NK-92 (cell line): ENCODE measurements around the gene LIN54.
A peak's percentile ranks its signal among the peaks of the same experiment; 100 is the strongest.

Experiments used
- DNase-seq: peaks from one replicate; lab custom pipeline; 2025; ENCODE audit not compliant: unreplicated experiment; lab: John Stamatoyannopoulos, UW

Gene LIN54

GRCh38 chr4:82896755-82897154 is 113.9 kb downstream of the LIN54 start:
- no peak for DNase-seq

GRCh38 chr4:82893942-82894341 is 116.7 kb downstream of the LIN54 start:
- DNase-seq, result no peak

GRCh38 chr4:82892467-82892802 is 118.2 kb downstream of the LIN54 start:
- DNase-seq, result no peak

- DNase-seq, result no peak
These were observed 118.7 kb downstream of the LIN54 start for GRCh38 chr4:82891707-82892466.

- DNase-seq, result peak; percentile 87
These were observed 119.5 kb downstream of the LIN54 start, which contains the start of gene SEC31A for GRCh38 chr4:82890901-82891706. Gene SEC31A (minus strand): TSS chr4:82891153. CDS start chr4:82881936, 9,217 bp downstream.

- DNase-seq, result no peak
These were observed 120.1 kb downstream of the LIN54 start for GRCh38 chr4:82890528-82890900.

- DNase-seq, result no peak
These were observed 121.3 kb downstream of the LIN54 start for GRCh38 chr4:82889287-82889686.

- no peak for DNase-seq
These were observed 124.3 kb downstream of the LIN54 start for GRCh38 chr4:82886147-82886942.

- no peak for DNase-seq
These were observed 125.2 kb downstream of the LIN54 start for GRCh38 chr4:82885410-82885809.
